HL-60 (cell line): Measurements from ENCODE around the gene CARS2.
A peak's percentile ranks its signal among the peaks of the same experiment; 100 is the strongest.

Experiments used
- DNase-seq, 2 experiments: peaks; one replicate each; pipeline ENCODE4 v3.0.0-alpha.2; 2010 to 2020; ENCODE audit warnings: low read depth in 1 of 2, low spot score in 1 of 2
- H3K27ac ChIP-seq: fragments of 250-450 bp; sonication (Bioruptor Pico); replicated peaks from 2 replicates; pipeline ENCODE4 v1.5.1; 2020; ENCODE audit warnings: mild to moderate bottlenecking, moderate library complexity
- H3K27me3 ChIP-seq: fragments of 250-450 bp; sonication (Bioruptor Pico); 2 replicates; pipeline ENCODE4 v1.5.1; 2021; ENCODE audit warnings: mild to moderate bottlenecking, moderate library complexity; ENCODE audit not compliant: insufficient read depth, poor library complexity, severe bottlenecking
- H3K4me3 ChIP-seq: replicated peaks from 2 replicates; pipeline ENCODE4 v1.5.1; 2011; ENCODE audit warnings: mild to moderate bottlenecking, control low read depth, low read length; ENCODE audit not compliant: insufficient read depth
- GABPA ChIP-seq: IDR thresholded peaks from 2 replicates; pipeline ENCODE4 v1.6.1; 2012; ENCODE audit warnings: low read depth
- POLR2AphosphoS5 ChIP-seq: IDR thresholded peaks from 2 replicates; pipeline ENCODE4 v1.6.1; 2012; ENCODE audit warnings: low read depth
- REST ChIP-seq: IDR thresholded peaks from 2 replicates; pipeline ENCODE4 v1.6.1; 2012; ENCODE audit warnings: low read depth; ENCODE audit not compliant: insufficient replicate concordance
- SPI1 ChIP-seq: IDR thresholded peaks from 2 replicates; pipeline ENCODE4 v1.6.1; 2012; ENCODE audit warnings: low read depth, mild to moderate bottlenecking, borderline replicate concordance
- TF ChIP-seq, protein P1 (sequence below): IDR thresholded peaks from one replicate; pipeline ENCODE4 v1.5.1; 2011; ENCODE audit warnings: low read length, control low read depth, inconsistent platforms; ENCODE audit not compliant: insufficient read depth

Gene CARS2

DNA sequence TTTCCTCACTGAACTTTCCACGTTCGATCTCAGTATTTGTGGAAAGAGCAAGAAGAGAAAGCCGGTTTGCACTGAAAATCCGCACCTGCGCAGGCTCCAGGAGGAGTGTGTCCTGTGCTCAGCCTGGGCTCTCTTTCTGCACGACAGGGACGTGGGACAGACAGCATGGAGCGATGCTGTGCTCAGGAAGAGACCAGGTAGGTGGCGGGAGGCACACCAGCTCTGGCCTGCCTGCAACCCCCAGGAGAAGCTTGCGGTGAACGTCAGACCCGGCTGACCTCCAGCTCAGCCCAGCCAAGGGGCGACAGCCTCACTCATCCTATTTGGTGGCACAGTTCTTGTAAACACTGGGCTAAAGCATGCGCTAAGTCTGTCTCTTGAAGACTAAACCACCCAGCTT lies 54.6 kb downstream of the CARS2 start:
- no peak overlapping the region for H3K27ac ChIP-seq
- TF ChIP-seq, protein P1, sequence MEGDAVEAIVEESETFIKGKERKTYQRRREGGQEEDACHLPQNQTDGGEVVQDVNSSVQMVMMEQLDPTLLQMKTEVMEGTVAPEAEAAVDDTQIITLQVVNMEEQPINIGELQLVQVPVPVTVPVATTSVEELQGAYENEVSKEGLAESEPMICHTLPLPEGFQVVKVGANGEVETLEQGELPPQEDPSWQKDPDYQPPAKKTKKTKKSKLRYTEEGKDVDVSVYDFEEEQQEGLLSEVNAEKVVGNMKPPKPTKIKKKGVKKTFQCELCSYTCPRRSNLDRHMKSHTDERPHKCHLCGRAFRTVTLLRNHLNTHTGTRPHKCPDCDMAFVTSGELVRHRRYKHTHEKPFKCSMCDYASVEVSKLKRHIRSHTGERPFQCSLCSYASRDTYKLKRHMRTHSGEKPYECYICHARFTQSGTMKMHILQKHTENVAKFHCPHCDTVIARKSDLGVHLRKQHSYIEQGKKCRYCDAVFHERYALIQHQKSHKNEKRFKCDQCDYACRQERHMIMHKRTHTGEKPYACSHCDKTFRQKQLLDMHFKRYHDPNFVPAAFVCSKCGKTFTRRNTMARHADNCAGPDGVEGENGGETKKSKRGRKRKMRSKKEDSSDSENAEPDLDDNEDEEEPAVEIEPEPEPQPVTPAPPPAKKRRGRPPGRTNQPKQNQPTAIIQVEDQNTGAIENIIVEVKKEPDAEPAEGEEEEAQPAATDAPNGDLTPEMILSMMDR = no peak
- TF ChIP-seq SPI1 (no peak), REST (no peak), GABPA (no peak), POLR2AphosphoS5 (no peak)
- no peak overlapping the region for H3K4me3 ChIP-seq
- no peak for DNase-seq
- no peaks in the 10 kb centered on the region for H3K27me3 ChIP-seq

DNA sequence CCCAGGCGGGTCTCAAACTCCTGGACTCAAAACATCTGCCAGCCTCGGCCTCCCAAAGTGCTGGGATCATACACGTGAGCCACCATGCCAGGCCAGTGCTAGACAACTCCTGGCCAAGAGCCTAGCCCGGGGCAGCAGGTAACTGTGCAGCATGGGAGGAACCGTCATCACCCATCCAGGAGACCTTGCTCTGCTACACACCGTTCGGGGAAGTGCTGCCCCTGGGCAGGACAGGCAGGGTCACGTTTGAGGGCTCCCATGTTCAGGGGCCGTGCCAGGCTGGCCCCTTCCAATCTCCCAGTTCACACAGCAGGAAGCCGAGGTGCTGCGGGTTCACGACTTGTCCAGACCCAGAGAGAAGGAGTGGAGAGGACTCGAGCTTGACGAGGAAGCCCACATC lies 55.5 kb downstream of the CARS2 start:
- TF ChIP-seq REST = no peak
- TF ChIP-seq SPI1 = no peak
- TF ChIP-seq POLR2AphosphoS5 = peak; percentile 24; the same call in 1 of the 2 replicates
- Histone ChIP-seq H3K4me3 (no peak overlapping the region), H3K27me3 (no peaks in the 10 kb centered on the region), H3K27ac (no peak overlapping the region)
- DNase-seq = no peak

- no peaks in the 10 kb centered on the region for H3K27me3 ChIP-seq
- DNase-seq = no peak
- H3K27ac ChIP-seq = no peak overlapping the region
- no peak overlapping the region for H3K4me3 ChIP-seq
- no peak for TF ChIP-seq SPI1
- no peak for TF ChIP-seq GABPA
- TF ChIP-seq REST = no peak
- TF ChIP-seq POLR2AphosphoS5 = no peak
- TF ChIP-seq, protein P1 = no peak
Measured at GRCh38 chr13:110649551-110649950, 56.4 kb downstream of the CARS2 start.
